Stimulated activated memory B cell treated with anti-CD40 and anti-IgM and Interleukin-4, amounts not matched to agents 10 μg/mL and 1 μg/mL and 100 μg/mL, for 72 hours (primary cell): Measurements from ENCODE around the gene LRRC72.
A peak's percentile ranks its signal among the peaks of the same experiment; 100 is the strongest.

ENCODE experiments used
- ATAC-seq: fragments of 150-1000 bp; cut with Tn5 transposase; 2 replicates; pipeline ENCODE4 v1.10.0; 2021
- H3K27ac Mint-ChIP-seq: one replicate; pipeline ENCODE4 v1.8.0; 2022; ENCODE audit warnings: mild to moderate bottlenecking, mixed read lengths
- H3K27me3 Mint-ChIP-seq: one replicate; pipeline ENCODE4 v1.8.0; 2022; ENCODE audit warnings: mixed read lengths
- H3K36me3 Mint-ChIP-seq: one replicate; pipeline ENCODE4 v1.8.0; 2022; ENCODE audit warnings: mixed read lengths
- H3K4me1 Mint-ChIP-seq: one replicate; pipeline ENCODE4 v1.8.0; 2022; ENCODE audit warnings: mixed read lengths
- H3K4me3 Mint-ChIP-seq: one replicate; pipeline ENCODE4 v1.8.0; 2022; ENCODE audit warnings: mild to moderate bottlenecking, moderate library complexity, mixed read lengths
- H3K9me3 Mint-ChIP-seq: one replicate; pipeline ENCODE4 v1.8.0; 2022; ENCODE audit warnings: mixed read lengths

LRRC72 gene

DNA sequence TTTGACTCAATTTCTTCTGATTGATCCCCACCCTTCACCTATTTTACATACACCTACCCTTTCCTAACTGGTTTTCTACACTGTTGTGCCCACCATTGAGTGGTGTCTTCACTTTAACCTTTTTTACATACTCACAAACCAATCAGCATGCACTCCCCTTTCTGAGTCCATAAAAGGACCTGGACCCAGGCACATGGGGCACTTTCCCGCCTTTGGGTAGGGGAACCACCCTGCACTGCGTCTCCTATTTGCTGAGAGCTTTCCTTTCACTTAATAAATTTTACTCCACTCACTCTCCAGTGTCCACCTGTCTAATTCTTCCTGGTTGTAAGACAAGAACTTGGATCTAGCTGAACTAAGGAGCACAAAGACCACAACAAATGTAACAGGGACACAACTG is 85.1 kb downstream of the LRRC72 start:
- no peak for ATAC-seq
- H3K27ac Mint-ChIP-seq = no peak overlapping the region
- H3K36me3 Mint-ChIP-seq = peaks cover 27% of the 10 kb centered on the region
- H3K4me1 Mint-ChIP-seq = peaks cover 20% of the 10 kb centered on the region
- no peaks in the 10 kb centered on the region for H3K9me3 Mint-ChIP-seq
- no peaks in the 10 kb centered on the region for H3K27me3 Mint-ChIP-seq
- H3K4me3 Mint-ChIP-seq = no peak overlapping the region

DNA sequence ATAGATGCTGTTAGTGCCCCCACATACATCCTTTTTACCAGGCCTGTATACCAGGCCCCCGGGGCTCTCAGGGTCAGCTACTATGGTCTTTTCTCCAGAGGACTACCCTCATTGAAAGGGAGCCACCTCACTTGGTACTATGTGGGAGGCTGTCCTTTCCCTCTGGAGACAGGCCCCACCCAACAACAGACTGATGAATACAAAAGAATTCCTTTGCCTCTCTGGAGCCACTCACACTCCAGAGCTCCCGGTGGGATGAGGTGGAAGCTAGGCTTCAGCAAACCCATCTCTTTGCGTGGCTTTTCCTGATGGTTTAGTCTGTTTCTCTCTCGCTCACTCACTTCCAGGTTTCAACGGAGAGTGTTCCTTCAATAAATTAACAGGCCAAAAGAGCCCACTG is 88.6 kb downstream of the LRRC72 start:
- Mint-ChIP-seq H3K4me1 (peaks cover 19% of the 10 kb centered on the region), H3K27ac (no peak overlapping the region), H3K27me3 (no peaks in the 10 kb centered on the region), H3K9me3 (no peaks in the 10 kb centered on the region), H3K4me3 (no peak overlapping the region), H3K36me3 (peaks cover 37% of the 10 kb centered on the region)
- no peak for ATAC-seq

DNA sequence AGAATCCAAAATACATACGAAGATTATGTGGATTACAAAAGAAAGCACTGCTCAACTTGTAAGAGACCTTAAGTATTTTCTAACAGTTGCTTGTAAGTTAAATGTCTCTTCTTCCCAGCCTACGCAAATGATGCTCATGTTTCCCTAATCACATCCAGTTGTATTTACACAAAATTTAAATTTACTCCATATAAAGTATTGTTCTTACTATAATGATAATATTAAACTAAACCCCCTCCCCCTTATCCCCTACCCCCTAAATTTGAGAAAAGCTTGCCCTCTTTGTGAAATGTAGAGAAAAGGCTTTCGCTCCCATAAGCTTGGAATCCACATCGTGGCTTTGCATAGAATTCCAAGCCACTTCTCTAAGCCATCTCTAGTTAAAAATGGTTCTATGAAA is 89.5 kb downstream of the LRRC72 start:
- Mint-ChIP-seq H3K4me3 (no peak overlapping the region), H3K4me1 (peaks cover 18% of the 10 kb centered on the region), H3K27me3 (no peaks in the 10 kb centered on the region), H3K9me3 (no peaks in the 10 kb centered on the region), H3K36me3 (peaks cover 42% of the 10 kb centered on the region), H3K27ac (no peak overlapping the region)
- ATAC-seq = no peak

DNA sequence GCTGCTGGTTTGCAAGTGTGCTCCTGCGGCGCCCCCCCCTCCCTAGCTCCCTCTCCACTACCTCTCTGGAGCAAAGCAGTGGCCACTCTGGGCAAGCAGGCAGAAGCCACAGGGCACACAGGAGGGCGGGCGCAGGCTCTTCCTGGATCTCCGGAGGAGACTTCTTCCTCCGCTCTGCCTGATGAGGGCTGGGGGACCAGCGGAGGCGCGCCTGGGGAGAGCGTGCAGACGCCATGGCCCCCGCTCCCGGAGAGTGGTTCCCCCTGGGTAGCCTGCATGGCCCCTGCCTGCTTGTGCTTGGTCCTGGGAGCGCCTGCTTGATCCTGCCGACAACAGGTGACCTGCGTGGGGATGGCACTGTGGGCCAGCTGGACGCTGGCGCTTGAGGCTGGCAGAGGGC is 89.9 kb downstream of the LRRC72 start:
- no peak for ATAC-seq
- Mint-ChIP-seq H3K4me3 (no peak overlapping the region), H3K27ac (no peak overlapping the region), H3K9me3 (no peaks in the 10 kb centered on the region), H3K36me3 (peaks cover 43% of the 10 kb centered on the region), H3K27me3 (no peaks in the 10 kb centered on the region), H3K4me1 (peaks cover 17% of the 10 kb centered on the region)

DNA sequence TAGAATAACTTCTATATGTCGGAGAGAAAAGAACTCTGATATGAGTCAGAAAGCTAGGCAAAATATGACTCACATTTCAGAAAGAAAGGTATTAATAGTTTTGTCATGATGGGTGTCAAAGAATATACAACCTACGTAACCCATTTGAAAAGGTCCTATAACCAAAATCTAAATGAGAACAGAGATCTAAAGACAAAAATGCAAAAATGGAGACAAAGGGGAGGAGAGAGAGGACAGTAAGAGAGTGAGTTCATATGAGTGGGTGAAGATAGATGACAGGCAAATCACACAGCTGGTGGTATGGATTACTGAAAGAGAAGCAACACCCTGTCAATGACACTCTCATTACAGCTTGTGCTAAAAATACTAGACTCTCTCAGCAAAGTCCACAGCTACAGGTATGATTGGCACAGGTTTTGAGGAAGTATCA is 93.4 kb downstream of the LRRC72 start:
- ATAC-seq = peak; percentile 94
- peak overlapping the region; percentile 73 for H3K27ac Mint-ChIP-seq

DNA sequence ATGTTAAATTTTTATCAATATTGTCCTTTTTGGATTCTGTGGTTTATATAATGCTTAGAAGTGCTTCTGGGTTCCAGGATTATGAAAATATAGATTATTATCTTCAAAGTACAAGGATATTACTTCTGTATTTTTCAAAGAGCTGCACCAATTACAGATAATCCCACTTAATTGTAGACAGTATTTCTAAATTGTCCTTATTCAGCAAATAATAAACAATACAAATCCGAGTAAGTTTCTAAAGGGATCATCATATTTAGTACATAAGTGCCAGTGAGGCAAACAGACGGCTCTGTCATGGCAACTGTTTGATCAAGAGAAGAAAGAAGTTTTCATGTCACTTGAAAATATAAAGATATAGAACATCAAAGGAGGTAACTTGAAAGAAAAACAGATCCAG is 99.8 kb downstream of the LRRC72 start:
- ATAC-seq = no peak
- H3K27me3 Mint-ChIP-seq = no peaks in the 10 kb centered on the region
- H3K4me3 Mint-ChIP-seq = no peak overlapping the region
- H3K4me1 Mint-ChIP-seq = no peaks in the 10 kb centered on the region
- H3K9me3 Mint-ChIP-seq = no peaks in the 10 kb centered on the region
- no peak overlapping the region for H3K27ac Mint-ChIP-seq
- H3K36me3 Mint-ChIP-seq = peaks cover 21% of the 10 kb centered on the region

More for the DNA sequence above, 93.4 kb downstream of the LRRC72 start:
- Mint-ChIP-seq H3K4me1 (peaks cover 11% of the 10 kb centered on the region), H3K4me3 (peak overlapping the region; percentile 0), H3K36me3 (peaks cover 50% of the 10 kb centered on the region), H3K27me3 (no peaks in the 10 kb centered on the region), H3K9me3 (no peaks in the 10 kb centered on the region)

DNA sequence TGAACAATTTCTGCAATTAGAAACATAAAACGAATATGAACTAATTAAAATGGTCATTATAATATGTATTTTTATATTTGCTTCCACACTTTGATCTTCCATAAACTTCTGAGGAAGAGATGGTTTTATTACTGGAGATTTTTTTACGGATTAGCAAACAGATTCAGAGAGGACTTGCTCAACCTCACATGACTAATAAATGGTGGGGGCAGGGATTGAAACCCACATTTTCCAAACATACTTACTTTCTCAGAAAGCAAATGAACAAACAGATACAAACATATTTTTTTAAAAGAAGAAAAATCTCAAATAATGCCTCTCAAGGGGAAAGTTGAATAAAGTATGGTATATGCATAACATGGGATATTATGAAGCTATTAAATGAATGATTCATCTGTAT is 100.6 kb downstream of the LRRC72 start:
- Mint-ChIP-seq H3K27me3 (no peaks in the 10 kb centered on the region), H3K9me3 (no peaks in the 10 kb centered on the region), H3K4me3 (no peak overlapping the region), H3K27ac (no peak overlapping the region), H3K36me3 (peaks cover 19% of the 10 kb centered on the region), H3K4me1 (no peaks in the 10 kb centered on the region)
- no peak for ATAC-seq

DNA sequence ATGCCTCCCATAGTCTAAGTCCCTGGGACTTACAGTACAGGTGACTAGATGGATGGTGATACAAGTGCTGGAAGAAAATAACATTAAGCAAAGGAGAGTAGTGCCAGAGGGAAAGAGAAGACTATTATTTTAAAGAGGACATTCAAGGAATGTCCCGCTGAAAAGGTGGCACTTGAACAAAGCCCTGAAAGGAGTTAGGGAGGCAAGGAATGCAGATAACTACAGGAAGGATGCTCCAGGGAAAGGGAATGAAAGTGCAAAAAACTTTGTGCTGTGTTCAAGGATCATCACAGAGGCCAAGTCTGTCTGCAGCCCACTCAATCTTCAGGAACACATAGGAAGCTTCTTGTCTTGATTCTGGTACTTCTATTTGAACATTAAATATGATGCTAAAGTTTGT is 104.0 kb downstream of the LRRC72 start:
- no peak for ATAC-seq
- Mint-ChIP-seq H3K36me3 (peaks cover 28% of the 10 kb centered on the region), H3K27ac (no peak overlapping the region), H3K9me3 (no peaks in the 10 kb centered on the region), H3K4me1 (no peaks in the 10 kb centered on the region), H3K27me3 (no peaks in the 10 kb centered on the region), H3K4me3 (no peak overlapping the region)
